Panc1 (cell line): Measurements from ENCODE around the gene RCOR1.

Experiments used
- CTCF ChIP-seq: fragments of 450-650 bp; IDR thresholded peaks from 2 replicates; pipeline ENCODE4 v1.5.1; 2017; ENCODE audit warnings: mild to moderate bottlenecking
- POLR2AphosphoS5 ChIP-seq: IDR thresholded peaks from 2 replicates; pipeline ENCODE4 v1.6.1; 2012; ENCODE audit warnings: mild to moderate bottlenecking, low read depth, low read length, moderate library complexity

- TF ChIP-seq CTCF: no peak
- no peak for TF ChIP-seq POLR2AphosphoS5
Measured at GRCh38 chr14:102750376-102750775, 157.9 kb downstream of the RCOR1 start.
